ENCODE measurements around the gene EXOC4. TPM values are rescaled to one million over a fixed set of nuclear protein-coding genes. Genes with fewer than 3 reads are reported as not detected.

Gene EXOC4
- total RNA-seq, 4 donors from 2014 or later = 36.9 to 78.0 (median 52.2) TPM

DNA sequence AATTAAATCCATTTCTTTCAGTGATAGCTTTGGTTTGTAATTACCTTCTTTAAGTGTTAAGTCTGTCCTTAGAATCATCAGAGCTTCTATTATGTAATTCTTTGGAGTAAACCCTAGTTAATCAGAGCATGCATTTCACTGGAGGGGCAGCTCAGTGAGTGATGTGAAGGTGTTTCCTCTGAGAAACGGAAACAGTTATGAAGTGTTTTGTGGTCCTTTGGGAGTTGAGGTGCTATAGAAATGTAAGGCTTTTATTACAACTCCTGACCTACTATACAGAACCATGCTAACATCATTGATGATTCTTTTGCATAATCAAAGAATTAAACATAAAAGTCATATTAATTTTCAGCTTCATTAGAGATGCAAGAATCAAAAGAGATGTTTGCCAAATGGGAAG lies 141.5 kb downstream of the EXOC4 start:
- TF ChIP-seq POLR2A (IDR thresholded peaks at IDR 0.05) = no peak
- TF ChIP-seq, protein P1, sequence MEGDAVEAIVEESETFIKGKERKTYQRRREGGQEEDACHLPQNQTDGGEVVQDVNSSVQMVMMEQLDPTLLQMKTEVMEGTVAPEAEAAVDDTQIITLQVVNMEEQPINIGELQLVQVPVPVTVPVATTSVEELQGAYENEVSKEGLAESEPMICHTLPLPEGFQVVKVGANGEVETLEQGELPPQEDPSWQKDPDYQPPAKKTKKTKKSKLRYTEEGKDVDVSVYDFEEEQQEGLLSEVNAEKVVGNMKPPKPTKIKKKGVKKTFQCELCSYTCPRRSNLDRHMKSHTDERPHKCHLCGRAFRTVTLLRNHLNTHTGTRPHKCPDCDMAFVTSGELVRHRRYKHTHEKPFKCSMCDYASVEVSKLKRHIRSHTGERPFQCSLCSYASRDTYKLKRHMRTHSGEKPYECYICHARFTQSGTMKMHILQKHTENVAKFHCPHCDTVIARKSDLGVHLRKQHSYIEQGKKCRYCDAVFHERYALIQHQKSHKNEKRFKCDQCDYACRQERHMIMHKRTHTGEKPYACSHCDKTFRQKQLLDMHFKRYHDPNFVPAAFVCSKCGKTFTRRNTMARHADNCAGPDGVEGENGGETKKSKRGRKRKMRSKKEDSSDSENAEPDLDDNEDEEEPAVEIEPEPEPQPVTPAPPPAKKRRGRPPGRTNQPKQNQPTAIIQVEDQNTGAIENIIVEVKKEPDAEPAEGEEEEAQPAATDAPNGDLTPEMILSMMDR (IDR thresholded peaks at IDR 0.05 in 4 of 5, conservative IDR thresholded peaks at IDR 0.05 in 1 of 5) = no peak
- peaks cover 13 to 14% of the 10 kb centered on the region in 2 donors for H3K4me1 ChIP-seq
- no peaks in the 10 kb centered on the region for H3K36me3 ChIP-seq
- no peak overlapping the region for H3K27ac ChIP-seq
- no peak for ATAC-seq
- in situ Hi-C loops (cut with MboI; ENCODE audit: low sequenced_read_pairs in 4 of 4) (no loop called here), intact Hi-C loops (cut with DNase I; ENCODE audit: low total_unique reads) (no loop called here)
- no peaks in the 10 kb centered on the region for H3K27me3 ChIP-seq
- no peak overlapping the region for H3K4me3 ChIP-seq
- H3K9me3 ChIP-seq = no peaks in the 10 kb centered on the region
- no peak for DNase-seq

DNA sequence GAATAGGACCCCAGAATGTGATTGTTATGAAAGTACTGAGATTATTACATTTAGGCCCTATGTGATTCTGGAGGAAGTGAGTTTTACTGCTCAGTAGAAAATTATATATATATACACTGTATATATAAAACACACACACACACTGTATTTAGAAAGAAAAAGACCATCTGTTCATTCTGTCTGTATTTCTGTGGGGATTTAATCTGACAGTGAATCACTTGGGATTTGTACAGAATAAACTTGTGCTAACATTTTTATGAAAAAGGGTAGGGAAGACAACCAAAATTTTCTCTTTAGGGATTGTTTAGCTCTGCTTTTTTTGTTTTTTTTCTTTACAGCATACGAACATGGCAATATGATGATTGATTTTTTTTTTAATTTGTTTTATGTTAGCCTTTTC lies 142.7 kb downstream of the EXOC4 start:
- Histone ChIP-seq H3K4me3 (no peak overlapping the region), H3K36me3 (no peaks in the 10 kb centered on the region), H3K4me1 (peaks cover 10 to 13% of the 10 kb centered on the region in 2 donors), H3K27ac (no peak overlapping the region), H3K27me3 (no peaks in the 10 kb centered on the region), H3K9me3 (no peaks in the 10 kb centered on the region)
- ATAC-seq (no peak), DNase-seq (no peak)
- intact Hi-C loops (cut with DNase I; ENCODE audit: low total_unique reads) = no loop called here
- TF ChIP-seq, protein P1 (IDR thresholded peaks at IDR 0.05 in 4 of 5, conservative IDR thresholded peaks at IDR 0.05 in 1 of 5) = no peak
- TF ChIP-seq POLR2A (IDR thresholded peaks at IDR 0.05) = no peak
- in situ Hi-C loops (cut with MboI; ENCODE audit: low sequenced_read_pairs in 4 of 4) = no loop called here

DNA sequence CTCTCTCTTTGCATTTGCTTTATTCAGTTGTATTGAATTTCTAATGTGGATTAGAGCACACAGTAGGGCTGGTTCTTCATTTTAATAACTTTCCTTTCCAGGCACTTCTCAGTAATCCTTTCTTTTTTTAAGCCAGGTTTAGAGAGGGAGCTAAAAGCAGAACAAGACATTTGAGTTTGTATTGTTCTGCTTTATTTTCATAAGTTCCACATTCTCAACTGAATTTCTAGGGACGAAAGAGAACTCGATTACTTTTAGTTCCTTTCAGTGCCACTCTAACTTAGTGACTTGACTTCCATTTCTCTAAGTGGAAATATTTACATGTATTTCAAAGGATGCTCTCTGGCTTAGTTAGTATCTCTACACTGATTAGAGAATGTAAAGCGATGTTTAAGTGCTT lies 145.6 kb downstream of the EXOC4 start:
- intact Hi-C loops (cut with DNase I; ENCODE audit: low total_unique reads) (no loop called here), in situ Hi-C loops (cut with MboI; ENCODE audit: low sequenced_read_pairs in 4 of 4) (no loop called here)
- no peaks in the 10 kb centered on the region for H3K4me1 ChIP-seq
- H3K9me3 ChIP-seq = no peaks in the 10 kb centered on the region
- ATAC-seq = no peak
- DNase-seq = no peak
- H3K27ac ChIP-seq = no peak overlapping the region
- H3K36me3 ChIP-seq = no peaks in the 10 kb centered on the region
- H3K27me3 ChIP-seq = no peaks in the 10 kb centered on the region
- H3K4me3 ChIP-seq = no peak overlapping the region
- TF ChIP-seq, protein P1 (IDR thresholded peaks at IDR 0.05 in 4 of 5, conservative IDR thresholded peaks at IDR 0.05 in 1 of 5) = no peak
- TF ChIP-seq POLR2A (IDR thresholded peaks at IDR 0.05) = no peak

DNA sequence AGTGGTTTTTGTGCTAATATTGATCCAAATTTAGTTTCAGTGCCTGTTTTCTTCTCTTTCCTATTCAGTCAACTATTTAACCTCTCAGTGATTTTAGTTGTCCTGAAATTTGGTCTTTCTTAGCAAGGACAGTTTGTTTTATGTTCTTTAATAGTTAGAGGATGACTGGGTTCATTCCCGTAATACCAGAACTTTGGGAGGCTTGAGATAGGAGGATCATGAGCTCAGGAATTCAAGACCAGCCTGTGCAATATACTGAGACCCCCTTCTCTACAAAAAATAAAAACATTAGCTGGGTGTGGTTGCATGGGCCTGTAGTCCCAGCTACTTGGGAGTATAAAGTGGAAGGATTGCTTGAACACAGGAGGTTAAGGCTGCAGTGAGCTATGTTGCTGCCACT lies 148.3 kb downstream of the EXOC4 start:
- no peak overlapping the region for H3K27ac ChIP-seq
- H3K4me1 ChIP-seq = no peaks in the 10 kb centered on the region
- H3K9me3 ChIP-seq = no peaks in the 10 kb centered on the region
- intact Hi-C loops (cut with DNase I; ENCODE audit: low total_unique reads) (no loop called here), in situ Hi-C loops (cut with MboI; ENCODE audit: low sequenced_read_pairs in 4 of 4) (no loop called here)
- H3K36me3 ChIP-seq = no peaks in the 10 kb centered on the region
- H3K27me3 ChIP-seq = no peaks in the 10 kb centered on the region
- TF ChIP-seq, protein P1 (IDR thresholded peaks at IDR 0.05 in 4 of 5, conservative IDR thresholded peaks at IDR 0.05 in 1 of 5) = no peak
- TF ChIP-seq POLR2A (IDR thresholded peaks at IDR 0.05) = no peak
- no peak overlapping the region for H3K4me3 ChIP-seq
- DNase-seq = no peak
- no peak for ATAC-seq

DNA sequence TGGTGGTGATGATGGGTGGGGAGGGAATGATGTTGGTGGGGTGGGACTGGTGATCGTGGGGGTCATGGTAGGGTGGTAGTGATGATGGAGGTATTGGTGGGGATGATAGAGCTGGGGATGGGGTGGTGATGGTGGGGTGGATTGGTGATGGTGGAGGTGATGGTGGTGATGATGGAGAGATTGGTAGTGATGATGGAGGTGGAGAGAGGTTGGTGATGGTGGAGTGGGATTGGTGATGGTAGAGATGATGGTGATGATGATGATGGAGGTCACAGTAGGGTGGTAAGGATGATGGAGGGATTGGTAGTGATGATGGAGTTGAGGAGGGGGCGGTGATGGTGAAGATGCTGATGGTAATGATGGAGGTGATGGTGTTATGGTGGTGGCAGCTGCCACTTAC lies 155.3 kb downstream of the EXOC4 start:
- in situ Hi-C loops (cut with MboI; ENCODE audit: low sequenced_read_pairs in 4 of 4) = no loop called here
- Histone ChIP-seq H3K4me3 (no peak overlapping the region), H3K27ac (no peak overlapping the region), H3K27me3 (no peaks in the 10 kb centered on the region), H3K4me1 (no peaks in the 10 kb centered on the region), H3K36me3 (no peaks in the 10 kb centered on the region), H3K9me3 (no peaks in the 10 kb centered on the region)
- ATAC-seq (no peak), DNase-seq (no peak)
- intact Hi-C loops (cut with DNase I; ENCODE audit: low total_unique reads) = no loop called here
- no peak for TF ChIP-seq POLR2A (IDR thresholded peaks at IDR 0.05)
- TF ChIP-seq, protein P1 (IDR thresholded peaks at IDR 0.05 in 4 of 5, conservative IDR thresholded peaks at IDR 0.05 in 1 of 5) = no peak

All from gastrocnemius medialis (tissue), 4 donors.